HG03469 (cell line): Measurements from ENCODE around the gene ERO1A.

Experiments
- ATAC-seq: cut with Tn5 transposase; IDR thresholded peaks from one replicate; pipeline ENCODE4 v1.9.1; 2021; ENCODE audit warnings: mild to moderate bottlenecking, moderate library complexity, moderate number of reproducible peaks; ENCODE audit not compliant: unreplicated experiment

Gene ERO1A

GRCh38 chr14:52701223-52701622 lies 5.9 kb upstream of the ERO1A start:
- ATAC-seq = no peak

DNA sequence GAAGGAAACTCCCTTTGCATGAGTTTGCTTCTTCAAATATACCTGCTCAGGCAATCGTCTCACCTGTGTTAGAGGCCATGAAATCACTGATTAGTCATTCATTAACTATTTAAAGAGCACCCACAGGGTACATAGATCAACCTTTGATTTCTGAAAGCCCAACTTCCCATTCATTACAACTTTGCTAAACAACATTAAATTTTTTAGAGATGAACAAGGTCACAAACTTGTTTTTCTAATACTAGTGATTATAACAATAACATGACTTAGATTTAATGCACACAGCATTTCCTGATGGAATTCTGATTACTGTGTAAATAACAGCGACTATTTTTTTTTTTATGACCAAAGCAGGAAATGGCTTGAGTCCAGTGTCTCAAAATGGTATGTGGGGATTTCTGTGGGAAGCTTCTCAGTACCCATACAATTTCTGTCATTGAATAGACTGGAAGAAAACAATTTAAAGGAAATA lies 5.4 kb upstream of the ERO1A start:
- ATAC-seq = no peak

DNA sequence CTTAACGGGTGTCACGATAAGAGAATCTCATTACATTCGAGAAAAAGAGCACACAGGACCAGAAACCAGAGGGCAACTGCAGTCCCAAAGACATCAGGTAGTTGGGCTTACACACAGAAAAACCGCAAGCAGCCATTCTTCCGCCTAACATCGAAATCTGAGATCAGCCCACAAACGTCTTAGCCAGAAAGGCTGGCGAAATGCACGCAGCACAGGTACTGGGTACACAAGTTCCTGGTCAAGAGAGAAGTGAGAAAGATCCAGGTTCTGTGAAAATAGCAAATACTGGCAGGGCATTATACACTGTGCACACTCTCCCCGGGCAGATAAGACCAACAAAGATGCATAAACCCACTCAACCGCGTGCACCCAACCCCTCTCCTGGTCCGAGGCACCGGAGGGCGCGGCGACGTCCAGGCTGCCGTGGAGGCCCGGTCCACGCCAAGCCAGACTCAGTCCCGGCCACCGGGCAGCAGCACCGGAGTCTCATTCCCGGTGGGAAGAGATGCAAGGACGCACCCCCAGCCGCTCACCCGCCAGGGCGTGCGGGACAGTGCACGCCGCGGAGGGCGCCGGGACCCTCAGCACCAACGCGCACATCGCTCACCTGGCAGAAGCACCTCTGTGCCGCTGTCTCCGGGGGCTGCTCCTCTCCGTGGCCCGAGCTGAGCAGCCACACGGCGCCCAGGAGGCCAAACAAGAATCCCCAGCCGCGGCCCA lies 437 bp downstream of the ERO1A start:
- peak; percentile 40 for ATAC-seq

DNA sequence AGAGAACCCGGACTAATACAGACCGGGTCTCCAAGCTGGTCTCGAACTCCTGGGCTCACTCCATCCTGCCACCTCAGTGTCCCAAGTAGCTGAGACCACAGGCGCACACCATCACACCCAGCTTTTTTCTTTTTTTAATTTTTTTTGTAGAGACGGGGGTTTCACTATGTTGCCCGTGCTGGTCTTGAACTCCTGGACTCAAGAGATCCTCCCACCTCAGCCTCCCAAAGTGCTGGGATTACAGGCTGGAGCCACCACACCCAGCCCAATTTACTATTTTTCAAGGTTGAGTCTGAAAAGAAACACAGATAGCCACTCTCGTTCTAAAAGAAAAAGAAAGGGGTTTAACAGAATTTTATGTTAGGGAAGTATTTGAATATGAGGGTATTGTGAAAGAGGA lies 1.8 kb downstream of the ERO1A start:
- ATAC-seq = no peak

- no peak for ATAC-seq
These were observed 2.3 kb downstream of the ERO1A start for GRCh38 chr14:52693036-52693435.

- ATAC-seq = no peak
These were observed 3.0 kb downstream of the ERO1A start for GRCh38 chr14:52692248-52692962.

GRCh38 chr14:52690983-52691760 lies 4.2 kb downstream of the ERO1A start:
- ATAC-seq = no peak

GRCh38 chr14:52686176-52686575 lies 9.2 kb downstream of the ERO1A start:
- no peak for ATAC-seq

DNA sequence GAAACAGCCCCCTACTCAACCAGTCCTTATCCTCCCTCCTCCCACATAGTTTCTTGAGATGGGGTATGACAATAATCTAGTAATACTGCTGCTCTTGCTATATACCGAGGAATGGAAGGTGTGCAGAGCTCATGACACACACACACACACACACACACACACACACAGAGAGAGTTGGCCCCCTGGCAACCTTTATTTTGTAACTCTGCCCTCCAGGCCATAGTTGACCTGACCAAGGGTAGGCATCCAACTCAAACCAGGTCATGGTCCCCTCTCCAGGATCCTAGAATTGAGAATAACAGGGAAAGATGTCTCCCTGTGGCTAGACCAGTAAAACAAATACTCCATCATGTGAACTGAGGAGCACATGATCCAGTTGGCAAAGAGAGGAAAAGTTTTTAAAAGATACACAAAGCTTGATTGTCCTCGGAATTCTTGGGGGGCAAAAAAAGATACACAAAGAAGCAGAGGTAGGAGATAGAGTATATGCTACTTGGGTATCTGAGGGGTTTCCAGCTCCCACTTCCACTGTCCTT lies 11.3 kb downstream of the ERO1A start:
- ATAC-seq = no peak

- no peak for ATAC-seq
These were observed 16.8 kb downstream of the ERO1A start for GRCh38 chr14:52678591-52678990.

DNA sequence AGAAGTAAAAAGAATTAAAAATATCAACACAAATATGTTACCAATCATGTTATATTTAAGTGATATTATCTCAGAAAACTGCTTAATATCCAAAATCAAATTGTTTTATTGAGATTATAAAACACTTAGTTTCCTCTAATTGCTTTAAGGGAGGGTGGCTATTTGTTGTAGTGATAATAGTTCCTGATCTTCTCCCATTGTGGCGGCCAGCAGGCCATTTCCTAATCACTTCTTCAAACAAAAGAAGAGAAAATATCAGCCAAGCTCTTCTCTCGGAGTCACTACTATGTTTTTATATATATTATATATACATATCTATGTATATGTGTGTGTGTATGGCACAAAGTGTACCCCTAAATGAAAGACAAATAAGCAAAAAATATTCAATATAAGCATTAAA lies 31.5 kb downstream of the ERO1A start:
- no peak for ATAC-seq

DNA sequence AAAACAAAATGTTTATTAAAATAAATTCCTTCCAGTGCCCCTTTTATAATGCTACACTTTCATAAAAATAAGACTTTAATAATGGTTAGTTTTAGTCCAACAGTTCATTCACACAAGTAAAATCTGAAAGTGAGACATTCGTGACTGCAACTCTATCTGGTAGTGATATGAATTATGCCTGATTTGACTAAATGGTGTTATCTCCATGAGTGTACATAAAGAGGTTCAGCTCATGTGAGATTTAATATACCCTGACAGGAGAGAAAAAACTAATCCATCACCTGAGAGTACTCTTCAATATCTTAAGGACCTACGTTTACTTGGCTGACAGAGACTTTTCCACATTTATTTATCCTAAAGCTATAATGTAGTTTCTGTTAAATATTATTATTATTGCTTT lies 34.0 kb downstream of the ERO1A start:
- ATAC-seq = no peak

DNA sequence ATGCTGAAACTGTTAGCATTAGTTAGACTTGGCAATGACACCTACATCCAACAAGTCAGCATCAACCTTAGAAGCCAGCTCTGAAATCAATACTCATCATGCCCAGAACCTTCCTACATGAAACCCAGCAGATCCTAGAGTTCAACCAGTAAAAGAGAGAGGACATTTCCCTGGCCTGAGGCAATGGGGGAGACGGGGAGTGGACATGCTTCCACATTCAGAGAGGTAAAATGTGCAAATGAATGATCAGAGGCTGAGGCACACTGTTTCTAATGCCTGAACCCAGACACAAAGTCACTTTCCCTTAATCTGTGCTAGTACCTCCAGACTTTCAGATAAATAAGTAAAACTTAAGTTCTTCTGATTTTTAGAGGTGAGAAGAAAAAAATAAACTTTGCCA lies 34.5 kb downstream of the ERO1A start:
- ATAC-seq = no peak

- ATAC-seq = no peak
These were observed 35.0 kb downstream of the ERO1A start for GRCh38 chr14:52660325-52660724.

- no peak for ATAC-seq
These were observed 38.5 kb downstream of the ERO1A start for GRCh38 chr14:52656905-52657304.

GRCh38 chr14:52650774-52651173 lies 44.6 kb downstream of the ERO1A start:
- no peak for ATAC-seq

- ATAC-seq = no peak
These were observed 45.8 kb downstream of the ERO1A start for GRCh38 chr14:52649511-52649910.

DNA sequence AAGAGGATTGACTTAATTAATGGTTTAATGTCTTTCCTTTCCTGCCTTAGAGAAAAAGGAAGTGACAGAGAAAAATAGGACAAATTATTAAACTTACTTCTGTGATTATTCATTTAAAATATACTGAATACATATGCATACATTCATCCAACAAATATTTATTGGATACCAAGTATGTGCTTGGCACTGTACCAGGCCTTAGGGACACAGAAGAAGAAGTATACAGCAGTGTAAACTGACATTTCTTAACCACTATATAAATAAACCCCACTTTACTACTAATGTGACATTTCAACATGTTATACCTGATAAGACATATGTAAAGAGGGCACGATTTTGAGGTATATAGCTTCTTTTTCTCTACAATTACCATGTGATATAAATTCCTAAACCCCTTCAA lies 53.6 kb downstream of the ERO1A start:
- no peak for ATAC-seq

- ATAC-seq = no peak
These were observed 55.2 kb downstream of the ERO1A start for GRCh38 chr14:52640137-52640536.

GRCh38 chr14:52619687-52620086 lies 75.7 kb downstream of the ERO1A start:
- ATAC-seq = no peak

GRCh38 chr14:52618602-52619001 lies 76.8 kb downstream of the ERO1A start:
- ATAC-seq = no peak
